Fibroblast of pulmonary artery (primary cell): Measurements from ENCODE around the gene KHSRP.
A peak's percentile ranks its signal among the peaks of the same experiment; 100 is the strongest.

Experiments used
- DNase-seq: peaks from one replicate; pipeline ENCODE4 v3.0.0-alpha.2; 2010; ENCODE audit warnings: low read depth
- H3K4me3 ChIP-seq: replicated peaks from 2 replicates; pipeline ENCODE4 v1.5.1; 2011; ENCODE audit warnings: low read depth, mild to moderate bottlenecking, control low read depth, low read length, moderate library complexity
- TF ChIP-seq, protein P1 (sequence below): IDR thresholded peaks from 2 replicates; pipeline ENCODE4 v1.5.1; 2011; ENCODE audit warnings: mild to moderate bottlenecking, control low read depth, low read length, inconsistent platforms; ENCODE audit errors: missing control alignments

KHSRP gene

DNA sequence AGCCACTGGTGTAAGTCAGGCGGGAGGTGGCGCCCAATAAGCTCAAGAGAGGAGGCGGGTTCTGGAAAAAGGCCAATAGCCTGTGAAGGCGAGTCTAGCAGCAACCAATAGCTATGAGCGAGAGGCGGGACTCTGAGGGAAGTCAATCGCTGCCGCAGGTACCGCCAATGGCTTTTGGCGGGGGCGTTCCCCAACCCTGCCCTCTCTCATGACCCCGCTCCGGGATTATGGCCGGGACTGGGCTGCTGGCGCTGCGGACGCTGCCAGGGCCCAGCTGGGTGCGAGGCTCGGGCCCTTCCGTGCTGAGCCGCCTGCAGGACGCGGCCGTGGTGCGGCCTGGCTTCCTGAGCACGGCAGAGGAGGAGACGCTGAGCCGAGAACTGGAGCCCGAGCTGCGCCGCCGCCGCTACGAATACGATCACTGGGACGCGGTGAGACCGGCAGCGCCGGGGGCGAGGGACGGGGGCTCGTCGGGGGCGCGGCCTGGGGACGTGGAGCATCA is 52.0 kb downstream of the KHSRP start, which contains the start of gene ALKBH7:
ALKBH7 (plus strand) TSS at position 201 of the 502 bp plus-strand sequence; CDS start at position 228, 27 bp downstream.
- DNase-seq, result peak; percentile 100
- H3K4me3 ChIP-seq, result peak within 1 kb of the TSS; percentile 79
- TF ChIP-seq, protein P1, sequence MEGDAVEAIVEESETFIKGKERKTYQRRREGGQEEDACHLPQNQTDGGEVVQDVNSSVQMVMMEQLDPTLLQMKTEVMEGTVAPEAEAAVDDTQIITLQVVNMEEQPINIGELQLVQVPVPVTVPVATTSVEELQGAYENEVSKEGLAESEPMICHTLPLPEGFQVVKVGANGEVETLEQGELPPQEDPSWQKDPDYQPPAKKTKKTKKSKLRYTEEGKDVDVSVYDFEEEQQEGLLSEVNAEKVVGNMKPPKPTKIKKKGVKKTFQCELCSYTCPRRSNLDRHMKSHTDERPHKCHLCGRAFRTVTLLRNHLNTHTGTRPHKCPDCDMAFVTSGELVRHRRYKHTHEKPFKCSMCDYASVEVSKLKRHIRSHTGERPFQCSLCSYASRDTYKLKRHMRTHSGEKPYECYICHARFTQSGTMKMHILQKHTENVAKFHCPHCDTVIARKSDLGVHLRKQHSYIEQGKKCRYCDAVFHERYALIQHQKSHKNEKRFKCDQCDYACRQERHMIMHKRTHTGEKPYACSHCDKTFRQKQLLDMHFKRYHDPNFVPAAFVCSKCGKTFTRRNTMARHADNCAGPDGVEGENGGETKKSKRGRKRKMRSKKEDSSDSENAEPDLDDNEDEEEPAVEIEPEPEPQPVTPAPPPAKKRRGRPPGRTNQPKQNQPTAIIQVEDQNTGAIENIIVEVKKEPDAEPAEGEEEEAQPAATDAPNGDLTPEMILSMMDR, result no peak

DNA sequence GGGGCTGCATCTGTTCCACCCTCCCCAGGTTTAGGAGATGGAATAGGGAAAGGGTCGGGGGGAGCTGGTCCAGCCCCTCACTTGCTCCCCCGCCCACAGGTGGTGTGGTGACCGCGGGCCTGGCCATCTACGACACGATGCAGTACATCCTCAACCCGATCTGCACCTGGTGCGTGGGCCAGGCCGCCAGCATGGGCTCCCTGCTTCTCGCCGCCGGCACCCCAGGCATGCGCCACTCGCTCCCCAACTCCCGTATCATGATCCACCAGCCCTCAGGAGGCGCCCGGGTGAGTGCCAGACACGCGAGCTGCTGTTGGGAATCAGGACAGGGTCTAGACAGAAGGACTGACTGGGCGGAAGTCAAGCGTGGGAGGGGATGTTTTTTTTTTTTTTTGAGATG is 60.3 kb downstream of the KHSRP start:
- DNase-seq, result no peak
- H3K4me3 ChIP-seq, result no peak overlapping the region
- TF ChIP-seq, protein P1, result no peak
